ENCODE measurements around the gene ARPC1A.

GRCh38 chr7:99398891-99399445 lies 73.3 kb downstream of the ARPC1A start:
- TF ChIP-seq FOXK2 (IDR thresholded peaks at IDR 0.05) (no peak), SP1 (IDR thresholded peaks at IDR 0.05) (no peak), PKNOX1 (IDR thresholded peaks at IDR 0.05) (no peak)

Data from HEK293T (cell line).